GM23248 (cell line): Measurements from ENCODE around the gene GARRE1.

ENCODE experiments used
- EZH2 ChIP-seq: fragments of 200-600 bp; sonication (generic); IDR thresholded peaks from 2 replicates; pipeline ENCODE4 v1.6.1; 2018; ENCODE audit warnings: antibody characterized with exemption, mild to moderate bottlenecking; ENCODE audit not compliant: insufficient read depth, poor library complexity, severe bottlenecking
- EZH2phosphoT487 ChIP-seq: fragments of 200-600 bp; sonication (generic); IDR thresholded peaks from 2 replicates; pipeline ENCODE4 v1.6.1; 2018; ENCODE audit warnings: antibody characterized with exemption, moderate library complexity, mild to moderate bottlenecking, low read depth; ENCODE audit not compliant: insufficient read depth

DNA sequence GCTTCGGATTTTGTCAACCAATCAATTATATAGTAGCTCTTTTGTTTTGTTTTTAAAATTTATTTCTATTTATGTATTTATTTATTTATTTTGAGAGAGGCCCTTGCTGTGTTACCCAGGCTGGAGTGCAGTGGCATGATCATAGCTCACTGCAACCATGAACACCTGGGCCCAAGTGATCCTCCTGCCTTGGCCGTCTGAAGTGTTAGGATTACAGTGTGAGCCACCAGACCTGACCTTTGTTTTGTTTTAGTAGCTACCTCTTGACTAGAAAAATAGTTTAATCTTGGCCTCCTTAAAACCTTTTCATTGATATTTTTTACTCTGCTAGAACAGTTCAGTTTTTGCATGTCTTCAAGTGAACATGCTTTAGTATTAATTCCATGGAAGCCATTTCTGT is 15.1 kb downstream of the GARRE1 start:
- no peak for TF ChIP-seq EZH2phosphoT487
- no peak for TF ChIP-seq EZH2
